Suprapubic skin (tissue), 4 donors: Measurements from ENCODE around the gene BAAT. TPM values are rescaled to one million over a fixed set of nuclear protein-coding genes. Genes with fewer than 3 reads are reported as not detected.

Experiments
- DNase-seq, 2 donors: peaks; one replicate each; pipeline ENCODE4 v3.0.0-alpha.2; 2019; ENCODE audit warnings: low spot score in 2 of 2
- H3K27ac ChIP-seq: fragments of 200-600 bp; sonication (generic); one replicate; pipeline ENCODE4 v1.5.1; 2019
- H3K27me3 ChIP-seq: fragments of 200-600 bp; sonication (generic); one replicate; pipeline ENCODE4 v1.5.1; 2019
- H3K36me3 ChIP-seq: fragments of 200-600 bp; sonication (generic); one replicate; pipeline ENCODE4 v1.5.1; 2019
- H3K4me1 ChIP-seq: fragments of 200-600 bp; sonication (generic); one replicate; pipeline ENCODE4 v1.5.1; 2019
- H3K4me3 ChIP-seq: fragments of 200-600 bp; sonication (generic); one replicate; pipeline ENCODE4 v1.5.1; 2019; ENCODE audit warnings: mild to moderate bottlenecking
- H3K9me3 ChIP-seq: fragments of 200-600 bp; sonication (generic); one replicate; pipeline ENCODE4 v1.5.1; 2019
- CTCF ChIP-seq, 2 donors: fragments of 200-600 bp in 1 of 2; fragments of 450-650 bp in 1 of 2; sonication (generic) in 1 of 2; IDR thresholded peaks; one replicate each; pipeline ENCODE4 v1.5.1; 2016 to 2019; ENCODE audit warnings: antibody characterized with exemption in 2 of 2, mild to moderate bottlenecking in 1 of 2, moderate library complexity in 1 of 2
- EP300 ChIP-seq: sonication (generic); formaldehyde crosslinking; IDR thresholded peaks from one replicate; pipeline ENCODE4 v1.6.1; 2017; ENCODE audit warnings: antibody characterized with exemption
- POLR2A ChIP-seq, 2 donors: fragments of 450-650 bp; IDR thresholded peaks; one replicate each; pipeline ENCODE4 v1.6.1; 2017; ENCODE audit warnings: antibody characterized with exemption in 2 of 2, mild to moderate bottlenecking in 2 of 2, moderate library complexity in 2 of 2
- POLR2AphosphoS5 ChIP-seq, 3 donors: sonication (generic); formaldehyde crosslinking; IDR thresholded peaks; one replicate each; pipeline ENCODE4 v1.6.1; 2017; ENCODE audit warnings: antibody characterized with exemption in 3 of 3
- WGBS: methylation state at CpG from one replicate; pipeline ENCODE4 v1.1.5; 2018; 5-methylcytosine and 5-hydroxymethylcytosine counted together
- total RNA-seq, 4 donors: library from RNA; depleted of rRNA; stranded (reverse); fragments of >200 nt; gene quantifications; one replicate each; pipeline ENCODE4 v1.1.0, GENCODE V29; 2016

Gene BAAT
- total RNA-seq, 4 donors from 2014 or later: 2.3 TPM; not detected in 3

- H3K36me3 ChIP-seq: peaks cover 32% of the 10 kb centered on the region
- peak within 1 kb of the TSS; percentile 89 for H3K27ac ChIP-seq
- peak within 1 kb of the TSS; percentile 78 for H3K4me3 ChIP-seq
- peaks cover 36% of the 10 kb centered on the region for H3K4me1 ChIP-seq
- H3K9me3 ChIP-seq: no peaks in the 10 kb centered on the region
- TF ChIP-seq POLR2A (IDR thresholded peaks at IDR 0.05): peak in 1 of 2 donors; percentile 86
- TF ChIP-seq EP300: no peak
- TF ChIP-seq POLR2AphosphoS5 (IDR thresholded peaks at IDR 0.05): peak; percentile 68 to 83 (median 74)
- no peak for TF ChIP-seq CTCF (IDR thresholded peaks at IDR 0.05)
- under 1% methylated on average over 42 of the region's 44 CpGs for WGBS
- H3K27me3 ChIP-seq: no peaks in the 10 kb centered on the region
- DNase-seq: peak; percentile 98 to 99
Observed at GRCh38 chr9:101398068-101398929, 13.5 kb upstream of the BAAT start, which contains the start of the genes MRPL50 and ZNF189. TSS of gene MRPL50 (minus strand) at chr9:101398618. CDS start at chr9:101398592, 26 bp downstream. TSS of gene ZNF189 (plus strand) at chr9:101398851. CDS start at chr9:101399157, 306 bp downstream.

- no peaks in the 10 kb centered on the region for H3K9me3 ChIP-seq
- peaks cover 26% of the 10 kb centered on the region for H3K36me3 ChIP-seq
- no peak for DNase-seq
- no peak for TF ChIP-seq CTCF (IDR thresholded peaks at IDR 0.05)
- TF ChIP-seq POLR2AphosphoS5 (IDR thresholded peaks at IDR 0.05): no peak
- TF ChIP-seq POLR2A (IDR thresholded peaks at IDR 0.05): no peak
- no peak for TF ChIP-seq EP300
- H3K4me3 ChIP-seq: peak overlapping the region; percentile 78
- peaks cover 36% of the 10 kb centered on the region for H3K4me1 ChIP-seq
- peak overlapping the region; percentile 89 for H3K27ac ChIP-seq
- WGBS: 5% methylated on average over 4 of the region's 4 CpGs
- no peaks in the 10 kb centered on the region for H3K27me3 ChIP-seq
Observed at GRCh38 chr9:101397746-101398067, 12.9 kb upstream of the BAAT start.

- DNase-seq: no peak
- Histone ChIP-seq H3K27ac (no peak overlapping the region), H3K36me3 (peaks cover 10% of the 10 kb centered on the region), H3K9me3 (no peaks in the 10 kb centered on the region), H3K4me1 (peaks cover 24% of the 10 kb centered on the region), H3K27me3 (no peaks in the 10 kb centered on the region), H3K4me3 (no peak overlapping the region)
- TF ChIP-seq POLR2A (IDR thresholded peaks at IDR 0.05) (no peak), CTCF (IDR thresholded peaks at IDR 0.05) (no peak)
- 93% methylated on average over 1 of the region's 1 CpG for WGBS
Observed at GRCh38 chr9:101394687-101395086, 9.9 kb upstream of the BAAT start.

- no peak overlapping the region for H3K27ac ChIP-seq
- H3K36me3 ChIP-seq: peaks cover 17% of the 10 kb centered on the region
- TF ChIP-seq EP300 (no peak), POLR2A (IDR thresholded peaks at IDR 0.05) (no peak), POLR2AphosphoS5 (IDR thresholded peaks at IDR 0.05) (no peak), CTCF (IDR thresholded peaks at IDR 0.05) (no peak)
- no peak overlapping the region for H3K4me3 ChIP-seq
- 98% methylated on average over 3 of the region's 3 CpGs for WGBS
- DNase-seq: no peak
- no peaks in the 10 kb centered on the region for H3K27me3 ChIP-seq
- H3K4me1 ChIP-seq: peaks cover 17% of the 10 kb centered on the region
- no peaks in the 10 kb centered on the region for H3K9me3 ChIP-seq
Observed at GRCh38 chr9:101393135-101393534, 8.3 kb upstream of the BAAT start.

- H3K4me3 ChIP-seq: no peak overlapping the region
- TF ChIP-seq POLR2AphosphoS5 (IDR thresholded peaks at IDR 0.05): no peak
- no peak for TF ChIP-seq CTCF (IDR thresholded peaks at IDR 0.05)
- TF ChIP-seq EP300: no peak
- TF ChIP-seq POLR2A (IDR thresholded peaks at IDR 0.05): no peak
- peaks cover 17% of the 10 kb centered on the region for H3K36me3 ChIP-seq
- no peak overlapping the region for H3K27ac ChIP-seq
- 84% methylated on average over 2 of the region's 2 CpGs for WGBS
- H3K9me3 ChIP-seq: peaks cover 9% of the 10 kb centered on the region
- H3K27me3 ChIP-seq: no peaks in the 10 kb centered on the region
- no peaks in the 10 kb centered on the region for H3K4me1 ChIP-seq
- no peak for DNase-seq
Observed at GRCh38 chr9:101388507-101388993, 3.7 kb upstream of the BAAT start.
